Muscle layer of duodenum (tissue), 2 donors: ENCODE data around the gene CDR2L.

ENCODE experiments used
- H3K27ac ChIP-seq: one replicate; pipeline ENCODE4 v1.7.0; 2013; ENCODE audit warnings: mild to moderate bottlenecking, low read length
- H3K27me3 ChIP-seq: one replicate; pipeline ENCODE4 v1.7.0; 2013; ENCODE audit warnings: low read depth, mild to moderate bottlenecking, control low read depth, low read length
- H3K36me3 ChIP-seq, 2 donors: one replicate each; pipeline ENCODE4 v1.7.0; 2013; ENCODE audit warnings: low read length in 2 of 2, control low read depth in 1 of 2, mild to moderate bottlenecking in 1 of 2; ENCODE audit not compliant: insufficient read depth in 2 of 2, control insufficient read depth in 1 of 2
- H3K4me1 ChIP-seq, 2 donors: one replicate each; pipeline ENCODE4 v1.7.0; 2013; ENCODE audit warnings: low read length in 2 of 2, mild to moderate bottlenecking in 2 of 2, control low read depth in 1 of 2, moderate library complexity in 1 of 2; ENCODE audit not compliant: insufficient read depth in 2 of 2, control insufficient read depth in 1 of 2
- H3K4me3 ChIP-seq, 2 donors: one replicate each; pipeline ENCODE4 v1.7.0; 2013; ENCODE audit warnings: low read length in 2 of 2, low read depth in 1 of 2, mild to moderate bottlenecking in 1 of 2
- H3K9me3 ChIP-seq, 2 donors: one replicate each; pipeline ENCODE4 v1.7.0; 2013; ENCODE audit warnings: low read length in 2 of 2, control low read depth in 1 of 2, mild to moderate bottlenecking in 1 of 2; ENCODE audit not compliant: control insufficient read depth in 1 of 2
- donor health status: healthy.

Gene CDR2L

DNA sequence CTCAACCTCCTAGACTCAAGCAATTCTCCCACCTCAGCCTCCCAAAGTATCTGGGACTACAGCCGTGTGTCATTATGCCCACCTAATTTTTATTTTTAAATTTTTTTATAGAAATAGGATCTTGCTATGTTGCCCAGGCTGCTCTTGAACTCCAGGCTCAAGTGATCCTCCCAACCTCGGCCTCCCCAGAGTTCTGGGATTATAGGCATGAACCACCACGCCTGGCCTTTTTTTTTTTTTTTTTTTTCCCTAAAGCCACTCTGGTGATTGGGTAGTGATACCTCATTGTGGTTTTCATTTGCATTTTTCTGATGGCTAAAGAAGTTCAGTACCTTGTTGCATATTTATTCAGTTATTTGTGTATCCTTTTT is 1.2 kb upstream of the CDR2L start:
- Histone ChIP-seq H3K4me1 (peaks cover 13 to 27% of the 10 kb centered on the region in 2 donors), H3K4me3 (no peak overlapping the region), H3K27me3 (no peaks in the 10 kb centered on the region), H3K9me3 (no peaks in the 10 kb centered on the region), H3K27ac (no peak overlapping the region), H3K36me3 (peaks cover 0 to 5% of the 10 kb centered on the region in 2 donors)

DNA sequence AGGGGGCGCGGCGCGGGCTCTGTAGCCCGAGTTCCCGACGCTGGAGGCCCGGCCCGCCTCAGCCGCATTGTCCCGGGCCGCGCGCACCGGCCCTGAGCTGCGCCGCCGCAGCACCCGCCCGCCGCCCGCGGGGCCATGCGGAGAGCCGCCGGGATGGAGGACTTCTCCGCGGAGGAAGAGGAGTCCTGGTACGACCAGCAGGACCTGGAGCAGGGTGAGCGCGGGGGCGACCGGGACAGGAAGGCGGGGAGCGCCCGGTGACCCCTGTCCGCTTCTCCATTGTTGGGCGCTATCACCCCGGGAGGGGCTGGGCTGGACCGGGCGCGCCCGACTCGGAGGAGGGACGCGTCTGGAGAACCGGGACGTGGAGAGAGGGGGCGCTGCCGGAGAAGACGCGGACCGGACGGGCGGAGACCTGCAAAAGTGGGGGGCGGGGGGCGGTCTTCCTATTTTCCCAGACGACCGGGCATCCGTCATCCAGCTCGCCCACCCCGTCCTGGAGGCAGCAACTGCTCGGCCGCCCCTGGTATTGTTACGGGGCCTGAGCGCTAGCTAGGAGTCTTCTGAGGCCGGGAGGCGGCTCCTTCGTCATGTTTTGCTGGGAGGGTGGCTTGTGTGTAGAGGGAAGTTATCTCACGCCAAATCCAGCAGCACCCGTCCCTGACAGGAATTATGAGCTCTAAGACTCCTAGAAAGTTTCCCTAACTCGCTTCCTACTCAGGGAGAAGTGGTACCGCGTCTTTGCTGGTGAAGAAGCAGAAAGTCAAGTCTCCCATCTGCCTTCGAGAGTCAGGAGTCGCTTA is 678 bp downstream of the CDR2L start:
- peak overlapping the region; percentile 99 for H3K27ac ChIP-seq
- peaks cover 6 to 20% of the 10 kb centered on the region in 2 donors for H3K4me1 ChIP-seq
- no peaks in the 10 kb centered on the region for H3K27me3 ChIP-seq

DNA sequence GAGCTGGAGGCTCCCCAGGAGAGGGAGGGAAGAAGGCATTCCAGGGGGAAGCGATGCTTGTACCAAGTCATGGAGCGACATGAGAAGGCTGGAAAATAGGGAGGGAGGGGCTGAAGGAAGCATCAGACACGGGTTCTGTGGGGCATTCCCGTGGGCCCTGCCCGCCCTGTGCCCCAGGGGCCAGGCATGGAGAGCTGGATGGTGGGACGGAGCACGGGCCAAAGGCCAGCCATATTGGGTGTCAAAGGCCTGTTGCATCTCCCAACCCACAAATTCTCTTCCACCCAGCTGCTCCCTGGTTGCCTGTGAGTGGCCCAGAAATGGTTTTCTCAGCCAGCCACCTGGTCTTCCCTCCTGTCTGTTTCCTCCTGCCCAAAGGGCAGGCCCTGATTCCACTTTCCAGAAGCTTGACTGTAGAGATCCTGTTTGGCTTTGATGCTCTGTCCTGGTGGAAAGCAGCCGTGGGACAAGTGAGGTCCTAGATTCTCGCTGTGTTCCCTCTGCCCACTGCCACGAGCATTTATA is 3.2 kb downstream of the CDR2L start:
- Histone ChIP-seq H3K4me1 (peaks cover 6 to 20% of the 10 kb centered on the region in 2 donors), H3K27me3 (no peaks in the 10 kb centered on the region), H3K27ac (peak overlapping the region; percentile 67), H3K9me3 (no peaks in the 10 kb centered on the region), H3K4me3 (no peak overlapping the region), H3K36me3 (peaks cover 0 to 5% of the 10 kb centered on the region in 2 donors)

More for the DNA sequence above, 678 bp downstream of the CDR2L start:
- Histone ChIP-seq H3K4me3 (peak overlapping the region; percentile 71 to 82), H3K36me3 (peaks cover 0 to 5% of the 10 kb centered on the region in 2 donors), H3K9me3 (no peaks in the 10 kb centered on the region)

DNA sequence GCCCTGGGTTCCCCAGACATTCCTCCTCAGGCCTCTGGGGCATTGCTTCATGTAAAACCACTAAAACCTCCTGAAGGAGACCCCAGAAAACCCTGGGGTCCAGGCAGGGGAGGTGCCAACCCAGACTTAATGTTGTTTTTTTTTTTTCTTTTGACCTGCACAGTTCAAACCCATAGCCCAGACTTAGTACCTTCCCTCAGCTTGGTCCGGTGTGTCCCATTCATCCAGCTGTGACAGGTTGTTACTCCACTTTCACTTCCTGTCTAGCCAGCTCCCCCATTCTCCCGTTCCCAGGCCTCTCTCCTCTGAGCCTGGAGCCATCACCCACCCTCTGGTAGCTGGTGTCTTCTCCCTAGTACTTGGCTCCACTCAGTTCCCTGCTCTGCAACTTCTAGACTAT is 4.8 kb downstream of the CDR2L start:
- Histone ChIP-seq H3K4me1 (peaks cover 6 to 16% of the 10 kb centered on the region in 2 donors), H3K27me3 (no peaks in the 10 kb centered on the region), H3K9me3 (no peaks in the 10 kb centered on the region), H3K4me3 (no peak overlapping the region), H3K27ac (peak overlapping the region; percentile 74), H3K36me3 (peaks cover 0 to 5% of the 10 kb centered on the region in 2 donors)

DNA sequence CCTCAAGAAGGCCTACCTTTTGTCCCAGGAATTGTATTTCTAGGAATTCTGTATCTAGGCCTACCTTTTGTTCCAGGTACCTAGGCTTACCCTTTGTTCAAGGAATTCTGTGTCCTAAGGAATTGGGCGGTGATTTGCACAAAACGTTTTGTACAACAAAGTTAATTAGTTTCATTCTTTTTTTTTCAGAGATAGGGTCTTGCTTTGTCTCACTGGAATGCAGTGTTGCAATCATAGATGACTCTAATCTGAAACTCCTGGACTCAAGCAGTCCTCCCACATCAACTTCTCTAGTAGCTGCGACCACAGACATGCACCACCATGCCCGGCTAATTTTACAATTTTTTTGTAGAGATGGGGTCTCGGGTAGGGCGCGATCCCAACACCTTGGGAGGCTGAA is 7.0 kb downstream of the CDR2L start:
- peaks cover under 1 to 3% of the 10 kb centered on the region in 2 donors for H3K36me3 ChIP-seq
- no peaks in the 10 kb centered on the region for H3K27me3 ChIP-seq
- H3K4me3 ChIP-seq = no peak overlapping the region
- H3K9me3 ChIP-seq = no peaks in the 10 kb centered on the region
- peaks cover 0 to 6% of the 10 kb centered on the region in 2 donors for H3K4me1 ChIP-seq
- H3K27ac ChIP-seq = no peak overlapping the region

DNA sequence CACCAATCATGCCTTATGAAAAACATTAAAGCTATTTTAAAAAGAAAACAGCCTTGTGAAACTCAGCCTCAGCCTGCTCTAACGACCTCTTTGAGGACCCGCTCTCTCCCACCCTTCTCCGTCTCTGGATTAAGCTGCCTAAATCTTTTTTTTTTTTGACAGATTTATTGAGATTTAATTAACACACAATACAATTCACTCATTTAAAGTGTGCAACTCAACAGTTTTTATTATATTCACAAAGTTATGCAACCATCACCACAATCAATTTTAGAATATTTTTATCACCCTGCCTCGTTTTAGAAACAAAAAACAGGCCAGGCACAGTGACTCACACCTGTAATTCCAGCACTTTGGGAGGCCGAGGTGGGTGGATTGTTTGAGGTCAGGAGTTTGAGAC is 8.4 kb downstream of the CDR2L start:
- no peaks in the 10 kb centered on the region for H3K27me3 ChIP-seq
- no peak overlapping the region for H3K4me3 ChIP-seq
- H3K9me3 ChIP-seq = no peaks in the 10 kb centered on the region
- no peak overlapping the region for H3K27ac ChIP-seq
- H3K4me1 ChIP-seq = no peaks in the 10 kb centered on the region
- H3K36me3 ChIP-seq = peaks cover 5 to 6% of the 10 kb centered on the region in 2 donors

DNA sequence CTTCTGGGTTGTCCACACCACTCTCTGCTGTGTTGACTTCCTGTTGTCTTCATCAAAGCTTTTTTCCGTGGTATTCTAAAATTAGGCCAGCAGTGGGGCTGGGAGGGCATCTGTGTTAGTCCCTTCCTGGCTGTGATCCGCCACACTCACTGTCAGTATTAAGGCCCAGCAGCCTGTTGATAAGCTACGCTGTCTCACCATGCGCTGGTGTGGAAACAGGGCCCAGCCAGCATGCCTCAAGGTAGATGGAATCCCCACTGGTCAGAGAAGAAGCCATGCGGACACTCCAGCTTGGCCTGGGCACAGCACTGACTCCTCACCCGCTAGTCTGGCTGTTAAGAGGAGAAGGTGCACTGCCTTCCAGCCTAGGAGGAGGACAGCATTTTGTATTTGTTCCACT is 11.4 kb downstream of the CDR2L start:
- Histone ChIP-seq H3K27me3 (no peaks in the 10 kb centered on the region), H3K4me1 (no peaks in the 10 kb centered on the region), H3K36me3 (peaks cover 19 to 32% of the 10 kb centered on the region in 2 donors), H3K4me3 (no peak overlapping the region), H3K9me3 (no peaks in the 10 kb centered on the region), H3K27ac (no peak overlapping the region)

DNA sequence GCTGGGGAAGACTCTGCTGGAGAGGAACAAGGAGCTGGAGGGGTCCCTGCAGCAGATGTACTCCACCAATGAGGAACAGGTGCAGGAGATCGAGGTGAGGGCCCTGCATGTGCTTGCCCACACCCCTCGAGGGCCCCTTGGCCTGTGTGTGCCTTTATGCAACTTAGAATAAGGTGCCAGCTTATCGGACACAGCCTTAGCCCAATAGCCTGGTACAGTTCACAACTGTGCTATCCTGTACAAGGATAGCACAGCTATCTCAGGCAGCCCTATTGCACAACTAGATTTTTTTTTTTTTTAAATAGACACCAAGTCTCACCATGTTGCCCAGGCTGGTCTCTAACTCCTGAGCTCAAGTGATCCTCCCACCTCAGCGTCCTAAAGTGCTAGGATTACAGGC is 12.1 kb downstream of the CDR2L start:
- no peak overlapping the region for H3K4me3 ChIP-seq
- H3K36me3 ChIP-seq = peaks cover 19 to 39% of the 10 kb centered on the region in 2 donors
- no peak overlapping the region for H3K27ac ChIP-seq
- no peaks in the 10 kb centered on the region for H3K27me3 ChIP-seq
- H3K9me3 ChIP-seq = no peaks in the 10 kb centered on the region
- H3K4me1 ChIP-seq = no peaks in the 10 kb centered on the region

DNA sequence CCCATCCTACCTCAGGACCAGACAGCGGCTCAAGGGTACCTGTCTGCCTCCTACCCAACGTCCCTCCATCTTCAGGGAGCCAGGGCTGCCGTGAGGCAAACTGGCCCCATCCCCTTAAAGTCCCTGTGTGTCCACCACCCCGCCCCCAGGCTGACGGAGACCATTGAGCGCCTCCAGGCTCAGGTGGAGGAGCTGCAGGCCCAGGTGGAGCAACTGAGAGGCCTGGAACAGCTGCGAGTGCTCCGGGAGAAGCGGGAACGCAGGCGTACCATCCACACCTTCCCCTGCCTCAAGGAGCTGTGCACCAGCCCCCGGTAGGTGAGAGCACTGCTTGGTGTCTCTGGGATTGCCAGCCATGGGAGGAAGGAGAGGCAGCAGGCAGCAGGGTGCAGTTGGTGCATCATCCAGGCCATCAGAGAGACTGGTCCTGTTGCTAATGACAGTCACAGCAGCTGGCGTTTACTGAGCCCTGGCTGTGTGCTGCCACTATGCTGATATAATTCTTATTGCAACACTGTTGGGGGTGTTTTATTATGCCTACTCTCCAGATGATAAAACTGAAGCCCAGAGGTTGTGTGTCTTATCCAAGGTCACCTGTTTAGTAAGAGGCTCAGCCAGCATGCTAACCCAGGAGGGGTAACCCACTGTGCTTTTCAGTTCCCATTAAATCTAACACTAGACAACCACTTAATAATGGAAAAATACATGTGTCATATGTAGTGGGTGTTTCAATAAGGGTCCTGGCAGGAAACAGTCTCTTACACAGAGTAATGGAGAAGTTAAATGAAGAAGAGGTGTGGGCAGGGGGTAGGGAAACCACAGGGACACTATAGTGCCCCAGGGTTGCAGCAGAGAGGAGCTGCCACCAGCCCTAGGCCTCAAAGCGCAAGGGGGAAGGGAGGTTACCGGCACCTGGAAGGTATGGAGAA is 14.7 kb downstream of the CDR2L start:
- peaks cover 19 to 49% of the 10 kb centered on the region in 2 donors for H3K36me3 ChIP-seq
- no peaks in the 10 kb centered on the region for H3K27me3 ChIP-seq
- no peak overlapping the region for H3K4me3 ChIP-seq
- no peaks in the 10 kb centered on the region for H3K9me3 ChIP-seq
- no peak overlapping the region for H3K27ac ChIP-seq
- H3K4me1 ChIP-seq = no peaks in the 10 kb centered on the region

DNA sequence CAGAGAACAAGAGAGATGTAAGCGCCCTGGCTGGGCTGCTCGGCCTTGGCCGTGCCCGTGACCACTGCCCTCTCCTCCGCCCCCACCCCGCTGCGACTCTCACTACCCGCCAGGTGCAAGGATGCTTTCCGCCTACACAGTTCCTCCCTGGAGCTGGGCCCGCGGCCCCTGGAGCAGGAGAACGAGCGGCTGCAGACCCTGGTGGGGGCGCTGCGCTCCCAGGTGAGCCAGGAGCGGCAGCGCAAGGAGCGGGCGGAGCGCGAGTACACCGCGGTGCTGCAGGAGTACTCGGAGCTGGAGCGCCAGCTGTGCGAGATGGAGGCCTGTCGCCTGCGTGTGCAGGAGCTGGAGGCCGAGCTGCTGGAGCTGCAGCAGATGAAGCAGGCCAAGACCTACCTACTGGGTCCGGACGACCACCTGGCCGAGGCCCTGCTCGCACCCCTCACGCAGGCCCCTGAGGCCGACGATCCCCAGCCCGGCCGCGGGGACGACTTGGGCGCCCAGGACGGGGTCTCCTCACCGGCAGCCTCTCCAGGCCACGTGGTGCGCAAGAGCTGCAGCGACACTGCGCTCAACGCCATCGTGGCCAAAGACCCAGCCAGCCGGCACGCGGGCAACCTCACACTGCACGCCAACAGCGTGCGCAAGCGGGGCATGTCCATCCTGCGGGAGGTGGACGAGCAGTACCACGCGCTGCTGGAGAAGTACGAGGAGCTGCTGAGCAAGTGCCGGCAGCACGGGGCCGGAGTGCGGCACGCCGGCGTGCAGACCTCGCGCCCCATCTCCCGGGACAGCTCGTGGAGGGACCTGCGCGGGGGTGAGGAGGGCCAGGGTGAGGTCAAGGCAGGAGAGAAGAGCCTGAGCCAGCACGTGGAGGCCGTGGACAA is 15.9 kb downstream of the CDR2L start:
- no peaks in the 10 kb centered on the region for H3K4me1 ChIP-seq
- no peak overlapping the region for H3K4me3 ChIP-seq
- H3K36me3 ChIP-seq = peaks cover 19 to 49% of the 10 kb centered on the region in 2 donors
- no peak overlapping the region for H3K27ac ChIP-seq
- H3K9me3 ChIP-seq = no peaks in the 10 kb centered on the region
- no peaks in the 10 kb centered on the region for H3K27me3 ChIP-seq
